Measurements from ENCODE around the gene COL16A1. TPM values are rescaled to one million over a fixed set of nuclear protein-coding genes. Genes with fewer than 3 reads are reported as not detected.

Gene COL16A1
- total and polyA plus RNA-seq, 2 of the 13 experiments (the other 11 are each of a cell fraction or from before 2014, with no cell fraction given), result 4.3 to 12.2 TPM

DNA sequence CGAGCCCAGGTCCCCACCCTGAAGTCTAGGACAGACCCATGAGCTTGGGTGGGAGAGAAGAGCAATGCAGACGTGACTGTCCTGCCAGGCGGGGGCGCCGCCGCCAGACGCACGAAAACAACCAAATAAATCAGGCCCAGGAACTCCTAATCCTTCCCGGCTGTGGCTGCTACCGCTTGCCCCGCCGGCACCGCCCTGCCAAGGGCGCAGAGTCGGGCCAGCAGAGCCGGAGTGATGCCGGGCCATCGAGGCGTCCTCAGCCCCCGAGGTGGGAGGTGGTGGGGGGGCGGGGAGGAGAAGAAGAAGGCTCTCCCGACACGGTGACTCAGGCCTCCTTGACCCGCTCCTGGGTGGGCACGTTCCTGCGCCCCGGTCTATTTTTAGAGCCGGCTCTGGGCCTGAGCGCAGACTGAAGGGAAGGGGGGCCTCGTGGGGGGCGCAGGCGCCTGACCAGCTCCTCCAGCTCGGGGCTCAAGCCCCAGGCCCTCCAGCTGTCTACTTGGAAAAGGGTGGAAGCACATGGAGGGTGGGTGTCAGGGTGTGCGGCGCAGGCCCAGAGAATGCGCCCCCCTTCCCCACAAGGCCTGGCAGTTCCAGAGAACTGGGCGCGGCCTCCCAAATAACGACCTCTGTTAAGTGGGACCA, 10.7 kb upstream of the COL16A1 start (continued):
- TF ChIP-seq ARNT2 (CRISPR knock-in tag; IDR thresholded peaks at IDR 0.05; ENCODE audit: low read depth) (no peak; the same call in 1 of the 2 replicates), PPARG (CRISPR knock-in tag; conservative IDR thresholded peaks at IDR 0.05) (no peak), ZNF431 (CRISPR knock-in tag; IDR thresholded peaks at IDR 0.05; ENCODE audit: borderline replicate concordance, low read depth) (no peak), NCOA2 (CRISPR knock-in tag; IDR thresholded peaks at IDR 0.05) (no peak), ZNF101 (CRISPR knock-in tag; IDR thresholded peaks at IDR 0.05; ENCODE audit: borderline replicate concordance, low read depth) (no peak), ADNP (CRISPR knock-in tag; IDR thresholded peaks at IDR 0.05) (no peak), MEIS1 (CRISPR knock-in tag; IDR thresholded peaks at IDR 0.05; ENCODE audit: borderline replicate concordance) (0 out of 2 replicates have a peak, but pooled peaks have one; percentile 8), PHF8 (CRISPR knock-in tag; IDR thresholded peaks at IDR 0.05) (peak; percentile 5; the same call in 1 of the 2 replicates), ZNF713 (CRISPR knock-in tag; IDR thresholded peaks at IDR 0.05) (no peak), ZNF782 (CRISPR knock-in tag; IDR thresholded peaks at IDR 0.05; ENCODE audit: borderline replicate concordance) (no peak), STAG1 (CRISPR knock-in tag; IDR thresholded peaks at IDR 0.05) (peak; percentile 50), ZBTB4 (CRISPR knock-in tag; IDR thresholded peaks at IDR 0.05; ENCODE audit: borderline replicate concordance) (no peak), ZSCAN9 (CRISPR knock-in tag; IDR thresholded peaks at IDR 0.05; ENCODE audit: borderline replicate concordance) (no peak), RXRB (CRISPR knock-in tag; IDR thresholded peaks at IDR 0.05; ENCODE audit: borderline replicate concordance) (no peak), SP2 (CRISPR knock-in tag; IDR thresholded peaks at IDR 0.05) (no peak), ZNF501 (CRISPR knock-in tag; IDR thresholded peaks at IDR 0.05) (0 out of 2 replicates have a peak, but pooled peaks have one; percentile 5)
- TF ChIP-seq, protein P1, sequence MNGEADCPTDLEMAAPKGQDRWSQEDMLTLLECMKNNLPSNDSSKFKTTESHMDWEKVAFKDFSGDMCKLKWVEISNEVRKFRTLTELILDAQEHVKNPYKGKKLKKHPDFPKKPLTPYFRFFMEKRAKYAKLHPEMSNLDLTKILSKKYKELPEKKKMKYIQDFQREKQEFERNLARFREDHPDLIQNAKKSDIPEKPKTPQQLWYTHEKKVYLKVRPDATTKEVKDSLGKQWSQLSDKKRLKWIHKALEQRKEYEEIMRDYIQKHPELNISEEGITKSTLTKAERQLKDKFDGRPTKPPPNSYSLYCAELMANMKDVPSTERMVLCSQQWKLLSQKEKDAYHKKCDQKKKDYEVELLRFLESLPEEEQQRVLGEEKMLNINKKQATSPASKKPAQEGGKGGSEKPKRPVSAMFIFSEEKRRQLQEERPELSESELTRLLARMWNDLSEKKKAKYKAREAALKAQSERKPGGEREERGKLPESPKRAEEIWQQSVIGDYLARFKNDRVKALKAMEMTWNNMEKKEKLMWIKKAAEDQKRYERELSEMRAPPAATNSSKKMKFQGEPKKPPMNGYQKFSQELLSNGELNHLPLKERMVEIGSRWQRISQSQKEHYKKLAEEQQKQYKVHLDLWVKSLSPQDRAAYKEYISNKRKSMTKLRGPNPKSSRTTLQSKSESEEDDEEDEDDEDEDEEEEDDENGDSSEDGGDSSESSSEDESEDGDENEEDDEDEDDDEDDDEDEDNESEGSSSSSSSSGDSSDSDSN (CRISPR knock-in tag; IDR thresholded peaks at IDR 0.05), result peak; percentile 4
- TF ChIP-seq, protein P2, sequence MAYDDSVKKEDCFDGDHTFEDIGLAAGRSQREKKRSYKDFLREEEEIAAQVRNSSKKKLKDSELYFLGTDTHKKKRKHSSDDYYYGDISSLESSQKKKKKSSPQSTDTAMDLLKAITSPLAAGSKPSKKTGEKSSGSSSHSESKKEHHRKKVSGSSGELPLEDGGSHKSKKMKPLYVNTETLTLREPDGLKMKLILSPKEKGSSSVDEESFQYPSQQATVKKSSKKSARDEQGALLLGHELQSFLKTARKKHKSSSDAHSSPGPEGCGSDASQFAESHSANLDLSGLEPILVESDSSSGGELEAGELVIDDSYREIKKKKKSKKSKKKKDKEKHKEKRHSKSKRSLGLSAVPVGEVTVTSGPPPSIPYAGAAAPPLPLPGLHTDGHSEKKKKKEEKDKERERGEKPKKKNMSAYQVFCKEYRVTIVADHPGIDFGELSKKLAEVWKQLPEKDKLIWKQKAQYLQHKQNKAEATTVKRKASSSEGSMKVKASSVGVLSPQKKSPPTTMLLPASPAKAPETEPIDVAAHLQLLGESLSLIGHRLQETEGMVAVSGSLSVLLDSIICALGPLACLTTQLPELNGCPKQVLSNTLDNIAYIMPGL (CRISPR knock-in tag; IDR thresholded peaks at IDR 0.05; ENCODE audit: borderline replicate concordance in 1 of 2, low read depth in 1 of 2), result peak in 1 of 2 experiments; percentile 61; a peak in 3 of 4 replicates
- TF ChIP-seq, protein P3, sequence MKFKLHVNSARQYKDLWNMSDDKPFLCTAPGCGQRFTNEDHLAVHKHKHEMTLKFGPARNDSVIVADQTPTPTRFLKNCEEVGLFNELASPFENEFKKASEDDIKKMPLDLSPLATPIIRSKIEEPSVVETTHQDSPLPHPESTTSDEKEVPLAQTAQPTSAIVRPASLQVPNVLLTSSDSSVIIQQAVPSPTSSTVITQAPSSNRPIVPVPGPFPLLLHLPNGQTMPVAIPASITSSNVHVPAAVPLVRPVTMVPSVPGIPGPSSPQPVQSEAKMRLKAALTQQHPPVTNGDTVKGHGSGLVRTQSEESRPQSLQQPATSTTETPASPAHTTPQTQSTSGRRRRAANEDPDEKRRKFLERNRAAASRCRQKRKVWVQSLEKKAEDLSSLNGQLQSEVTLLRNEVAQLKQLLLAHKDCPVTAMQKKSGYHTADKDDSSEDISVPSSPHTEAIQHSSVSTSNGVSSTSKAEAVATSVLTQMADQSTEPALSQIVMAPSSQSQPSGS (CRISPR knock-in tag; IDR thresholded peaks at IDR 0.05), result no peak
